H1 (cell line): ENCODE data around the gene SLC25A21. TPM values are rescaled to one million over a fixed set of nuclear protein-coding genes. Genes with fewer than 3 reads are reported as not detected.

Source experiments
- CTCF ChIA-PET: fragments of 300-600 bp; sonication (Branson Sonifier 250); formaldehyde crosslinking; loops from one replicate; lab custom pipeline; 2021; ENCODE audit not compliant: partially characterized antibody; lab: Charles Lee
- POLR2A ChIA-PET: fragments of 300-600 bp; sonication (Branson Sonifier 250); formaldehyde crosslinking; loops from one replicate; lab custom pipeline; 2021; ENCODE audit warnings: inconsistent platforms; ENCODE audit not compliant: partially characterized antibody; lab: Charles Lee
- DNase-seq, 2 experiments: peaks; one replicate each; pipeline versions ENCODE4 v3.0.0 to v3.0.0-alpha.2; 2010 to 2022; ENCODE audit warnings: low spot score in 2 of 2, low read depth in 1 of 2, mixed read lengths in 1 of 2
- FAIRE-seq: peaks from 2 replicates; lab custom pipeline; 2011; peaks lifted over from hg19 to GRCh38; lab: Jason Lieb, UNC
- H2AFZ ChIP-seq: 2 replicates; pipeline ENCODE4 v1.8.1; 2012; ENCODE audit warnings: low read length, inconsistent platforms
- H2AK5ac ChIP-seq: 2 replicates; pipeline ENCODE4 v1.6.1; 2013; ENCODE audit warnings: low read depth, low read length
- H2BK120ac ChIP-seq: replicated peaks from 2 replicates; pipeline ENCODE3; 2013; ENCODE audit warnings: low read depth, low read length, inconsistent platforms
- H2BK12ac ChIP-seq: 2 replicates; pipeline ENCODE4 v1.6.1; 2013; ENCODE audit warnings: low read depth, low read length
- H2BK15ac ChIP-seq: 2 replicates; pipeline ENCODE4 v1.6.1; 2013; ENCODE audit warnings: low read length
- H2BK20ac ChIP-seq: 2 replicates; pipeline ENCODE4 v1.6.1; 2013; ENCODE audit warnings: low read length
- H2BK5ac ChIP-seq: 2 replicates; pipeline ENCODE4 v1.6.1; 2013; ENCODE audit warnings: low read depth, low read length
- H3K14ac ChIP-seq: 2 replicates; pipeline ENCODE4 v1.6.1; 2013; ENCODE audit warnings: inconsistent platforms; ENCODE audit not compliant: insufficient read length
- H3K18ac ChIP-seq: 2 replicates; pipeline ENCODE4 v1.6.1; 2013; ENCODE audit warnings: low read length; ENCODE audit errors: extremely low read depth
- H3K23ac ChIP-seq: 2 replicates; pipeline ENCODE4 v1.6.1; 2013; ENCODE audit warnings: inconsistent platforms; ENCODE audit not compliant: insufficient read length
- H3K23me2 ChIP-seq: 2 replicates; pipeline ENCODE4 v1.6.1; 2013; ENCODE audit warnings: low read depth, low read length
- H3K27ac ChIP-seq: 2 replicates; pipeline ENCODE4 v1.6.1; 2011; ENCODE audit warnings: low read depth, low read length, inconsistent platforms
- H3K27me3 ChIP-seq, 4 experiments: replicated peaks in 1 of 4; 1 replicate in 1 of 4; 2 replicates in 3 of 4; pipeline versions ENCODE4 v1.6.1 to v1.8.1; 2011 to 2013; ENCODE audit warnings: low read length in 3 of 4, mild to moderate bottlenecking in 3 of 4, inconsistent platforms in 2 of 4, mixed read lengths in 2 of 4, moderate library complexity in 1 of 4; ENCODE audit not compliant: control insufficient read depth in 3 of 4, insufficient read depth in 3 of 4; ENCODE audit errors: extremely low read depth in 1 of 4
- H3K36me3 ChIP-seq, 4 experiments: 2 replicates each; pipeline versions ENCODE4 v1.6.1 to v1.8.1; 2011 to 2013; ENCODE audit warnings: mild to moderate bottlenecking in 4 of 4, low read length in 3 of 4, moderate library complexity in 2 of 4, control low read depth in 1 of 4, inconsistent platforms in 1 of 4; ENCODE audit not compliant: insufficient read depth in 4 of 4, control insufficient read depth in 2 of 4
- H3K4ac ChIP-seq: replicated peaks from 2 replicates; pipeline ENCODE3; 2013; ENCODE audit warnings: low read length, low read depth, mixed read lengths, inconsistent platforms; ENCODE audit not compliant: insufficient read length
- H3K4me1 ChIP-seq, 4 experiments: replicated peaks in 1 of 4; 1 replicate in 1 of 4; 2 replicates in 3 of 4; pipeline versions ENCODE4 v1.6.1 to v1.8.1; 2011 to 2013; ENCODE audit warnings: low read length in 3 of 4, inconsistent platforms in 2 of 4, mixed read lengths in 1 of 4; ENCODE audit not compliant: insufficient read depth in 4 of 4, control insufficient read depth in 3 of 4
- H3K4me2 ChIP-seq, 2 experiments: 2 replicates each; pipeline versions ENCODE4 v1.6.1 to v1.8.1; 2011 to 2013; ENCODE audit warnings: low read depth in 2 of 2, low read length in 2 of 2, control low read depth in 1 of 2, inconsistent platforms in 1 of 2, mild to moderate bottlenecking in 1 of 2; ENCODE audit not compliant: insufficient read depth in 1 of 2
- H3K4me3 ChIP-seq, 4 experiments: fragments of 200-600, 300-600 bp in 1 of 4; sonication (generic), shearing (Covaris generic), sonication (Bioruptor Twin) in 1 of 4; 2 replicates each; pipeline versions ENCODE4 v1.5.1 to v1.8.1; 2011 to 2016; ENCODE audit warnings: low read length in 4 of 4, low read depth in 3 of 4, control low read depth in 2 of 4, inconsistent platforms in 2 of 4, mild to moderate bottlenecking in 2 of 4, mixed read lengths in 1 of 4, moderate library complexity in 1 of 4; ENCODE audit not compliant: insufficient read depth in 2 of 4; ENCODE audit errors: extremely low read depth in 1 of 4
- H3K56ac ChIP-seq: replicated peaks from 2 replicates; pipeline ENCODE3; 2013; ENCODE audit warnings: low read depth, mild to moderate bottlenecking, mixed read lengths, low read length, inconsistent platforms; ENCODE audit not compliant: insufficient read length
- H3K79me1 ChIP-seq: 2 replicates; pipeline ENCODE4 v1.6.1; 2013; ENCODE audit warnings: low read depth, low read length, control low read depth
- H3K79me2 ChIP-seq, 2 experiments: 2 replicates each; pipeline versions ENCODE4 v1.6.1 to v1.8.1; 2012 to 2013; ENCODE audit warnings: low read length in 2 of 2, mild to moderate bottlenecking in 2 of 2, inconsistent platforms in 1 of 2; ENCODE audit not compliant: insufficient read depth in 2 of 2, control insufficient read depth in 1 of 2
- H3K9ac ChIP-seq, 4 experiments: replicated peaks in 1 of 4; 1 replicate in 1 of 4; 2 replicates in 3 of 4; pipeline versions ENCODE4 v1.6.1 to v1.8.1; 2011 to 2013; ENCODE audit warnings: low read depth in 3 of 4, low read length in 3 of 4, control low read depth in 2 of 4, mild to moderate bottlenecking in 2 of 4, moderate library complexity in 2 of 4, inconsistent platforms in 1 of 4; ENCODE audit errors: extremely low read depth in 1 of 4
- H3K9me3 ChIP-seq, 2 experiments: 2 replicates each; pipeline versions ENCODE4 v1.6.1 to v1.8.1; 2012 to 2013; ENCODE audit warnings: mild to moderate bottlenecking in 2 of 2, moderate library complexity in 2 of 2, control low read depth in 1 of 2, inconsistent platforms in 1 of 2, low read depth in 1 of 2, low read length in 1 of 2, mixed read lengths in 1 of 2; ENCODE audit not compliant: insufficient read depth in 2 of 2
- H4K20me1 ChIP-seq, 2 experiments: replicated peaks in 1 of 2; 2 replicates each; pipeline versions ENCODE3 to v1.8.1; 2011 to 2013; ENCODE audit warnings: inconsistent platforms in 2 of 2, low read length in 2 of 2, mild to moderate bottlenecking in 1 of 2; ENCODE audit not compliant: insufficient read depth in 2 of 2, control insufficient read depth in 1 of 2
- H4K5ac ChIP-seq: 2 replicates; pipeline ENCODE4 v1.6.1; 2013; ENCODE audit warnings: low read length, low read depth, mixed read lengths, inconsistent platforms; ENCODE audit not compliant: insufficient read length
- H4K8ac ChIP-seq: 2 replicates; pipeline ENCODE4 v1.8.0; 2013; ENCODE audit warnings: mild to moderate bottlenecking, moderate library complexity, low read length, inconsistent platforms; ENCODE audit not compliant: insufficient read depth; ENCODE audit errors: extremely low read depth
- H4K91ac ChIP-seq: replicated peaks from 2 replicates; pipeline ENCODE3; 2013; ENCODE audit warnings: low read length, mixed read lengths, inconsistent platforms; ENCODE audit not compliant: insufficient read length
- EGR1 ChIP-seq: IDR thresholded peaks from 2 replicates; pipeline ENCODE4 v1.6.1; 2011; ENCODE audit warnings: low read depth, low read length, borderline replicate concordance
- EZH2 ChIP-seq: fragments of 200-600 bp; sonication (generic); IDR thresholded peaks from 2 replicates; pipeline ENCODE4 v1.7.1; 2012; ENCODE audit warnings: low read depth, mild to moderate bottlenecking, moderate library complexity, low read length, inconsistent platforms; ENCODE audit not compliant: severe bottlenecking
- FOSL1 ChIP-seq: IDR thresholded peaks from 2 replicates; pipeline ENCODE4 v1.6.1; 2011; ENCODE audit warnings: mild to moderate bottlenecking, low read depth, low read length, moderate library complexity; ENCODE audit not compliant: insufficient read depth
- GABPA ChIP-seq: IDR thresholded peaks from 2 replicates; pipeline ENCODE4 v1.6.1; 2011; ENCODE audit warnings: mild to moderate bottlenecking, low read length, moderate library complexity, borderline replicate concordance; ENCODE audit not compliant: insufficient read depth
- HDAC2 ChIP-seq, 2 experiments: fragments of 300-600 bp in 1 of 2; sonication (generic) in 1 of 2; IDR thresholded peaks; 2 replicates each; pipeline ENCODE4 v1.6.1; 2011 to 2012; ENCODE audit warnings: low read depth in 2 of 2, low read length in 2 of 2, mild to moderate bottlenecking in 2 of 2, moderate library complexity in 2 of 2, borderline replicate concordance in 1 of 2, inconsistent platforms in 1 of 2
- HDAC6 ChIP-seq: IDR thresholded peaks from one replicate; pipeline ENCODE4 v1.7.1; 2012; ENCODE audit warnings: low read depth, mild to moderate bottlenecking, inconsistent platforms, low read length, moderate library complexity
- NANOG ChIP-seq: IDR thresholded peaks from 2 replicates; pipeline ENCODE4 v1.6.1; 2011; ENCODE audit warnings: low read length, low read depth, mild to moderate bottlenecking, inconsistent platforms; ENCODE audit not compliant: insufficient read depth, poor library complexity, severe bottlenecking
- NRF1 ChIP-seq: IDR thresholded peaks from 2 replicates; pipeline ENCODE4 v1.6.1; 2011; ENCODE audit warnings: mild to moderate bottlenecking, low read depth, low read length, improper control_type of control experiment
- PHF8 ChIP-seq: fragments of 200-600 bp; sonication (generic); conservative IDR thresholded peaks from 2 replicates; pipeline ENCODE4 v1.7.1; 2012; ENCODE audit warnings: low read depth, mild to moderate bottlenecking, inconsistent platforms, low read length, moderate library complexity
- POLR2A ChIP-seq, 2 experiments: IDR thresholded peaks; 1 replicate in 1 of 2; 2 replicates in 1 of 2; pipeline ENCODE4 v1.6.1; 2011; ENCODE audit warnings: low read depth in 2 of 2, low read length in 2 of 2, mild to moderate bottlenecking in 2 of 2; ENCODE audit errors: control extremely low read depth in 1 of 2
- RFX5 ChIP-seq: IDR thresholded peaks from 2 replicates; pipeline ENCODE4 v1.6.1; 2011; ENCODE audit warnings: low read depth, low read length, improper control_type of control experiment, borderline replicate concordance
- SP2 ChIP-seq: IDR thresholded peaks from 2 replicates; pipeline ENCODE4 v1.6.1; 2012; ENCODE audit warnings: mild to moderate bottlenecking, low read length, inconsistent platforms
- SUZ12 ChIP-seq: fragments of 200-600 bp; sonication (generic); IDR thresholded peaks from 2 replicates; pipeline ENCODE4 v1.6.1; 2012; ENCODE audit warnings: mild to moderate bottlenecking, inconsistent platforms, low read length, moderate library complexity, mixed read lengths
- WGBS, 2 experiments: shearing (Covaris generic) in 1 of 2; methylation state at CpG; one replicate each; pipeline versions ENCODE4 v1.1.6 to v1.1.7; 2013 to 2015; ENCODE audit warnings: low lambda C conversion rate in 2 of 2, mixed read lengths in 2 of 2, inconsistent platforms in 1 of 2, low coverage in 1 of 2, missing lambda C conversion rate in 1 of 2; ENCODE audit not compliant: insufficient replicate concordance in 2 of 2, insufficient coverage in 1 of 2, insufficient read length in 1 of 2; ENCODE audit errors: extremely low coverage in 1 of 2, missing lambda C conversion rate in 1 of 2; 5-methylcytosine and 5-hydroxymethylcytosine counted together
- polyA plus RNA-seq, 7 experiments: library from polyadenylated mRNA; depleted of rRNA in 3 of 7; stranded (reverse) in 5 of 7; unstranded in 2 of 7; fragments of >200 nt in 5 of 7; fragments of 200-250 nt in 2 of 7; gene quantifications; 1 replicate in 5 of 7; 2 replicates in 1 of 7; 4 replicates in 1 of 7; pipeline versions ENCODE4 v1.2.1 to v1.2.3, GENCODE V29; 2011 to 2013; ENCODE audit warnings: missing spikeins in 2 of 7, mixed read lengths in 2 of 7
- total RNA-seq: library from RNA; stranded (reverse); fragmentation: NEBNext Ultra II Directional; extraction: Animal tissue kit (Norgen Biotek cat#: 25700); gene quantifications from 2 replicates; pipeline ENCODE4 v1.2.1, GENCODE V29; 2021

SLC25A21 gene
- total and polyA plus RNA-seq, 2 of the 8 experiments (the other 6 are each of a cell fraction or from before 2014, with no cell fraction given): 6.9 to 15.7 TPM

GRCh38 chr14:37198907-37199306 is 26.5 kb upstream of the SLC25A21 start:
- H3K23ac ChIP-seq: no peak overlapping the region
- H4K5ac ChIP-seq: no peak overlapping the region
- H2BK12ac ChIP-seq: no peak overlapping the region
- WGBS, 2 experiments: 91% methylated on average over 5 of the region's 5 CpGs; no CpG with 5 or more reads in 1 of the 2 experiments
- peaks cover 3% of the 10 kb centered on the region; the same call in 1 of the 2 replicates for H3K23me2 ChIP-seq
- no peak overlapping the region for H2AK5ac ChIP-seq
- no peak overlapping the region for H2BK15ac ChIP-seq
- H4K20me1 ChIP-seq: peaks cover 0 to 2% of the 10 kb centered on the region in 2 experiments
- no peak overlapping the region for H3K18ac ChIP-seq
- H3K79me1 ChIP-seq: no peaks in the 10 kb centered on the region
- FAIRE-seq (no peak), DNase-seq (no peak)
- peaks cover 0 to 3% (median 0%) of the 10 kb centered on the region in 4 experiments; a peak in 2 of 7 replicates for H3K4me1 ChIP-seq
- H4K8ac ChIP-seq: no peak overlapping the region
- H3K27ac ChIP-seq: no peak overlapping the region
- H3K4me3 ChIP-seq: peak overlapping the region in 2 of 4 experiments; percentile 71 to 81; a peak in 3 of 8 replicates
- H3K4me2 ChIP-seq: peak overlapping the region in 1 of 2 experiments; percentile 83; a peak in 3 of 4 replicates
- no peak overlapping the region for H3K4ac ChIP-seq
- H3K14ac ChIP-seq: no peak overlapping the region
- no peak overlapping the region for H2BK120ac ChIP-seq
- H3K79me2 ChIP-seq: peaks cover 0 to 43% of the 10 kb centered on the region in 2 experiments; a peak in 2 of 4 replicates
- no peak overlapping the region for H2BK20ac ChIP-seq
- TF ChIP-seq SP2 (no peak), EZH2 (no peak), HDAC6 (no peak), NANOG (no peak), NRF1 (no peak), RFX5 (no peak), PHF8 (no peak), HDAC2 (IDR thresholded peaks at IDR 0.05; ENCODE audit: borderline replicate concordance in 1 of 2, low read depth in 2 of 2, low read length in 2 of 2) (no peak), POLR2A (IDR thresholded peaks at IDR 0.05; ENCODE audit: control extremely low read depth in 1 of 2, low read depth in 2 of 2, low read length in 2 of 2) (no peak), FOSL1 (no peak), SUZ12 (no peak), EGR1 (no peak), GABPA (no peak)
- H3K56ac ChIP-seq: no peak overlapping the region
- CTCF ChIA-PET: interaction anchor here (0.7 to 1.6 kb wide), 2 partner anchors 10 to 45 kb away, joined by 3 to 7 read pairs; no protein-coding TSS in a partner anchor
- H3K9me3 ChIP-seq: no peaks in the 10 kb centered on the region
- H4K91ac ChIP-seq: no peak overlapping the region
- no peak overlapping the region for H3K9ac ChIP-seq
- H3K36me3 ChIP-seq: no peaks in the 10 kb centered on the region
- H2BK5ac ChIP-seq: no peak overlapping the region
- H2AFZ ChIP-seq: no peak overlapping the region
- POLR2A ChIA-PET: interaction anchor here (0.7 to 2.8 kb wide), 2 partner anchors 13 to 27 kb away, joined by 3 to 15 read pairs; partner anchors contain the start of gene SLC25A21
- no peaks in the 10 kb centered on the region for H3K27me3 ChIP-seq
